Transverse colon (tissue), 4 donors: ENCODE results near the gene STAT5B. TPM values are rescaled to one million over a fixed set of nuclear protein-coding genes. Genes with fewer than 3 reads are reported as not detected.

ENCODE experiments used
- DNase-seq: peaks from one replicate; pipeline ENCODE4 v3.0.0-alpha.2; 2019
- H3K27ac ChIP-seq, 4 donors: fragments of 200-600 bp; sonication (generic); 2 replicates each; pipeline ENCODE4 v1.5.1; 2016 to 2018; ENCODE audit warnings: inconsistent platforms in 4 of 4
- H3K27me3 ChIP-seq: fragments of 200-600 bp; sonication (generic); 2 replicates; pipeline ENCODE4 v1.5.1; 2017; ENCODE audit warnings: inconsistent platforms
- H3K36me3 ChIP-seq, 4 donors: fragments of 200-600 bp; sonication (generic); 2 replicates each; pipeline ENCODE4 v1.5.1; 2017 to 2019; ENCODE audit warnings: inconsistent platforms in 4 of 4
- H3K4me1 ChIP-seq, 4 donors: fragments of 200-600 bp; sonication (generic); 2 replicates each; pipeline ENCODE4 v1.5.1; 2017 to 2020; ENCODE audit warnings: inconsistent platforms in 4 of 4
- H3K4me3 ChIP-seq, 4 donors: fragments of 200-600 bp; sonication (generic); 1 replicate in 1 of 4; 2 replicates in 3 of 4; pipeline versions ENCODE4 v1.5.1 to v1.6.1; 2017 to 2019; ENCODE audit warnings: inconsistent platforms in 4 of 4
- H3K9me3 ChIP-seq, 2 donors: fragments of 200-600 bp; sonication (generic); 2 replicates each; pipeline ENCODE4 v1.5.1; 2017 to 2019; ENCODE audit warnings: inconsistent platforms in 2 of 2
- EP300 ChIP-seq: sonication (generic); formaldehyde crosslinking; IDR thresholded peaks from one replicate; pipeline ENCODE4 v1.6.1; 2017; ENCODE audit warnings: antibody characterized with exemption, low read depth
- POLR2A ChIP-seq: fragments of 450-650 bp; IDR thresholded peaks from one replicate; pipeline ENCODE4 v1.6.1; 2016; ENCODE audit warnings: antibody characterized with exemption, mild to moderate bottlenecking, moderate library complexity
- POLR2AphosphoS5 ChIP-seq, 3 donors: sonication (generic); formaldehyde crosslinking; IDR thresholded peaks; one replicate each; pipeline ENCODE4 v1.6.1; 2016; ENCODE audit warnings: antibody characterized with exemption in 3 of 3
- WGBS, 2 donors: methylation state at CpG; one replicate each; pipeline ENCODE4 v1.1.5; 2018; ENCODE audit warnings: low coverage in 1 of 2; 5-methylcytosine and 5-hydroxymethylcytosine counted together
- in situ Hi-C, 4 donors: fragments of 200-750 bp; cut with MboI; loops; one replicate each; pipeline versions ENCODE4 v1.15.0 to v1.15.1; 2017; ENCODE audit warnings: low sequenced_read_pairs in 3 of 4, low pct_ligation_motif_present in 1 of 4, low pct_unique_long_range_greater_than_20kb in 1 of 4
- intact Hi-C: fragments of 100-400 bp; cut with DNase I; formaldehyde crosslinking; loops from one replicate; pipeline ENCODE4 v1.15.1; 2023; ENCODE audit warnings: low total_unique reads
- total RNA-seq, 4 donors: library from RNA; depleted of rRNA; stranded (reverse); fragments of >200 nt; gene quantifications; one replicate each; pipeline ENCODE4 v1.1.0, GENCODE V29; 2016
- TF ChIP-seq, protein P1 (sequence below), 5 experiments: fragments of 200-600 bp in 3 of 5; fragments of 450-650 bp in 2 of 5; sonication (generic) in 3 of 5; IDR thresholded peaks; 1 replicate in 2 of 5; 2 replicates in 3 of 5; pipeline ENCODE4 v1.5.1; 2016 to 2017; ENCODE audit warnings: antibody characterized with exemption in 5 of 5, inconsistent platforms in 3 of 5, mild to moderate bottlenecking in 2 of 5, moderate library complexity in 1 of 5

The STAT5B gene
- total RNA-seq, 4 donors from 2014 or later, result 51.3 to 151 (median 79.1) TPM

- Histone ChIP-seq H3K9me3 (no peaks in the 10 kb centered on the region), H3K36me3 (peaks cover 0 to 15% (median 5%) of the 10 kb centered on the region in 4 donors), H3K27ac (no peak overlapping the region), H3K4me1 (peaks cover 0 to 7% (median under 1%) of the 10 kb centered on the region in 4 donors), H3K4me3 (no peak overlapping the region), H3K27me3 (no peaks in the 10 kb centered on the region)
- WGBS, 2 donors, result 83 to 88% methylated on average over 6 to 12 of the region's 12 CpGs
- intact Hi-C loops (no loop called here), in situ Hi-C loops (no loop called here)
- DNase-seq, result no peak
- no peak for TF ChIP-seq EP300
- TF ChIP-seq POLR2AphosphoS5 (IDR thresholded peaks at IDR 0.05), result no peak
- TF ChIP-seq POLR2A, result no peak
- TF ChIP-seq, protein P1, sequence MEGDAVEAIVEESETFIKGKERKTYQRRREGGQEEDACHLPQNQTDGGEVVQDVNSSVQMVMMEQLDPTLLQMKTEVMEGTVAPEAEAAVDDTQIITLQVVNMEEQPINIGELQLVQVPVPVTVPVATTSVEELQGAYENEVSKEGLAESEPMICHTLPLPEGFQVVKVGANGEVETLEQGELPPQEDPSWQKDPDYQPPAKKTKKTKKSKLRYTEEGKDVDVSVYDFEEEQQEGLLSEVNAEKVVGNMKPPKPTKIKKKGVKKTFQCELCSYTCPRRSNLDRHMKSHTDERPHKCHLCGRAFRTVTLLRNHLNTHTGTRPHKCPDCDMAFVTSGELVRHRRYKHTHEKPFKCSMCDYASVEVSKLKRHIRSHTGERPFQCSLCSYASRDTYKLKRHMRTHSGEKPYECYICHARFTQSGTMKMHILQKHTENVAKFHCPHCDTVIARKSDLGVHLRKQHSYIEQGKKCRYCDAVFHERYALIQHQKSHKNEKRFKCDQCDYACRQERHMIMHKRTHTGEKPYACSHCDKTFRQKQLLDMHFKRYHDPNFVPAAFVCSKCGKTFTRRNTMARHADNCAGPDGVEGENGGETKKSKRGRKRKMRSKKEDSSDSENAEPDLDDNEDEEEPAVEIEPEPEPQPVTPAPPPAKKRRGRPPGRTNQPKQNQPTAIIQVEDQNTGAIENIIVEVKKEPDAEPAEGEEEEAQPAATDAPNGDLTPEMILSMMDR (IDR thresholded peaks at IDR 0.05), result no peak
These were observed 18.5 kb upstream of the STAT5B start for GRCh38 chr17:42294469-42295398.

DNA sequence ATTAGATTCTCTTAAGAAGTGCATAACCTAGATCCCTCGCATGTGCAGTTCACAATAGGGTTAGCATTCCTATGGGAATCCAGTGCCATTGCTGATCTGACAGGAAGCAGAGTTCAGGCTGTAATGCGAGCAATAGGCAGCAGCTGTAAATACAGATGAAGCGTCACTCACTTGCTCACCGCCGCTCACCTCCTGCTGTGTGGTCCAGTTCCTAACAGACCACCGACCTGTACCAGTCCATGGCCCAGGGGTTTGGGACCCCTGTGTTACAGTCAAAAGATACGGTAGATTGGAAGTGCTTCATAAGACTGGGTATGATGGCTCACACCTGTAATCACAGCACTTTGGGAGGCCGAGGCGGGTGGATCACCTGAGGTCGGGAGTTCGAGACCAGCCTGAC lies 14.9 kb upstream of the STAT5B start:
- DNase-seq, result no peak
- TF ChIP-seq EP300, result no peak
- TF ChIP-seq, protein P1 (IDR thresholded peaks at IDR 0.05), result no peak
- TF ChIP-seq POLR2AphosphoS5 (IDR thresholded peaks at IDR 0.05), result no peak
- TF ChIP-seq POLR2A, result no peak
- H3K27me3 ChIP-seq, result no peaks in the 10 kb centered on the region
- no peak overlapping the region for H3K27ac ChIP-seq
- H3K9me3 ChIP-seq, result no peaks in the 10 kb centered on the region
- no peak overlapping the region for H3K4me3 ChIP-seq
- intact Hi-C loops (no loop called here), in situ Hi-C loops (no loop called here)
- WGBS, 2 donors, result 90 to 100% methylated on average over 1 to 11 of the region's 11 CpGs
- peaks cover 7 to 37% (median 27%) of the 10 kb centered on the region in 4 donors for H3K4me1 ChIP-seq
- peaks cover 0 to 15% (median 3%) of the 10 kb centered on the region in 4 donors for H3K36me3 ChIP-seq

DNA sequence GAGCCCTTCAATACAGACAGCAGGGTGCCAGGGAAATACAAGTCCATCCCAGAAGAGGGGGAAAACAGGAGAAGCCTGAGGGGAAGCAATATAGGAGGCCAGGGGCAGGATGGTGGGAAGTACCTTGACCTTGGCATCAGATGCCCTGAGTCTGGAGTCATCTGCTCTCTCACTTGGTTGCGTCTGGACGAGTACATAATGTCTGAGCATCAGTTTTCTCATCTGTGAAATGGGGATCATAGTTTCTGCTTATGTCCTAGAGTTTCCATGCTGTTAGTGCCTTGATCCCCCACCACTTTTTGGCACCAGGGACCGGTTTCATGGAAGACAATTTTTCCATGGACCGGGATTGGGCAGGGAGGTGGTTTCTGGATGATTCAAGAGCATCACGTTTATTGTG lies 14.4 kb upstream of the STAT5B start:
- DNase-seq, result no peak
- peaks cover 7 to 38% (median 27%) of the 10 kb centered on the region in 4 donors for H3K4me1 ChIP-seq
- H3K9me3 ChIP-seq, result no peaks in the 10 kb centered on the region
- no peaks in the 10 kb centered on the region for H3K27me3 ChIP-seq
- WGBS, 2 donors, result 76 to 83% methylated on average over 3 to 5 of the region's 5 CpGs
- H3K36me3 ChIP-seq, result peaks cover 0 to 10% (median 3%) of the 10 kb centered on the region in 4 donors
- TF ChIP-seq POLR2AphosphoS5 (IDR thresholded peaks at IDR 0.05) (no peak), POLR2A (no peak), EP300 (no peak)
- TF ChIP-seq, protein P1 (IDR thresholded peaks at IDR 0.05), result no peak
- intact Hi-C loops, result no loop called here
- in situ Hi-C loops, result no loop called here
- H3K4me3 ChIP-seq, result no peak overlapping the region
- H3K27ac ChIP-seq, result peak overlapping the region in 1 of 4 donors; percentile 89

DNA sequence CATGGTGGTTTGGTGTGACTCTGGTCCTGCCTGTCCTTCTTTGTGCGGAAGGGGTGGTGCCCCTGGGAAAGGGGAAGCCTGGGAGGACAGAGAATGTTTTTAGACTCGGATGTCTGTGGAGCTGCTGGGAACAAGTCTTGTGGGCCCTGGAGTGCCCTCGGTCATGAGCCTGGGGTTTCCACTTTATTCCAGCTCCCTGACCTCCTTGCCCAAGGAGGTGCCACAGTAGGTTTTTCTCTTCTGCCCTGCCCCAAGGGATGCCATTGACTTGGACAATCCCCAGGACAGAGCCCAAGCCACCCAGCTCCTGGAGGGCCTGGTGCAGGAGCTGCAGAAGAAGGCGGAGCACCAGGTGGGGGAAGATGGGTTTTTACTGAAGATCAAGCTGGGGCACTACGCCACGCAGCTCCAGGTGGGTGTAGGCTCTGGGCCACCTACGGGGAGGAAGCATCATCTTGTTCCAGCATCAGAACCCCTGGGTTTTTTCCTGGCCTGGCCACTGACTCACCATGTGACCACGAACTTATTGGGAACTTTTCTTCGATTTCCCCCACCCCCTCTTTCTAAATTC lies 13.5 kb upstream of the STAT5B start:
- DNase-seq, result no peak
- H3K9me3 ChIP-seq, result no peaks in the 10 kb centered on the region
- peak overlapping the region in 2 of 4 donors; percentile 57 to 71 for H3K4me3 ChIP-seq
- 67 to 82% methylated on average over 2 to 9 of the region's 9 CpGs for WGBS, 2 donors
- intact Hi-C loops (no loop called here), in situ Hi-C loops (no loop called here)
- H3K27me3 ChIP-seq, result no peaks in the 10 kb centered on the region
- H3K4me1 ChIP-seq, result peaks cover 7 to 38% (median 27%) of the 10 kb centered on the region in 4 donors
- peaks cover 0 to under 1% (median 0%) of the 10 kb centered on the region in 4 donors for H3K36me3 ChIP-seq
- no peak for TF ChIP-seq POLR2A
- TF ChIP-seq, protein P1 (IDR thresholded peaks at IDR 0.05), result no peak
- TF ChIP-seq EP300, result no peak
- no peak for TF ChIP-seq POLR2AphosphoS5 (IDR thresholded peaks at IDR 0.05)
- H3K27ac ChIP-seq, result peak overlapping the region; percentile 85 to 89 (median 88)
